Parathyroid adenoma (tissue), 2 donors: ENCODE measurements around the gene ENOPH1.

ENCODE experiments used
- H2AFZ ChIP-seq: fragments of 300-600 bp; sonication (generic); one replicate; pipeline ENCODE4 v1.7.0; 2017; ENCODE audit warnings: antibody characterized with exemption, mild to moderate bottlenecking
- H3K27ac ChIP-seq: fragments of 300-600 bp; sonication (generic); one replicate; pipeline ENCODE4 v1.7.0; 2017
- H3K27me3 ChIP-seq: fragments of 300-600 bp; sonication (generic); one replicate; pipeline ENCODE4 v1.7.0; 2017; ENCODE audit warnings: low read length; ENCODE audit not compliant: control insufficient read depth, insufficient read depth
- H3K36me3 ChIP-seq: fragments of 300-600 bp; sonication (generic); one replicate; pipeline ENCODE4 v1.7.0; 2017; ENCODE audit warnings: low read length; ENCODE audit not compliant: control insufficient read depth, insufficient read depth
- H3K4me1 ChIP-seq: fragments of 300-600 bp; sonication (generic); one replicate; pipeline ENCODE4 v1.7.0; 2017; ENCODE audit warnings: control low read depth
- H3K4me2 ChIP-seq: fragments of 300-600 bp; sonication (generic); one replicate; pipeline ENCODE4 v1.7.0; 2017; ENCODE audit warnings: low read length
- H3K4me3 ChIP-seq: fragments of 300-600 bp; sonication (generic); one replicate; pipeline ENCODE4 v1.7.0; 2017; ENCODE audit warnings: low read depth, low read length
- H3K79me2 ChIP-seq: fragments of 300-600 bp; sonication (generic); one replicate; pipeline ENCODE4 v1.7.0; 2017; ENCODE audit warnings: control low read depth
- H3K9ac ChIP-seq: fragments of 300-600 bp; sonication (generic); one replicate; pipeline ENCODE4 v1.7.0; 2017; ENCODE audit warnings: mild to moderate bottlenecking
- H3K9me3 ChIP-seq: fragments of 300-600 bp; sonication (generic); one replicate; pipeline ENCODE4 v1.7.0; 2017; ENCODE audit warnings: low read length; ENCODE audit not compliant: control insufficient read depth
- CTCF ChIP-seq: fragments of 300-600 bp; sonication (generic); IDR thresholded peaks from one replicate; pipeline ENCODE4 v1.7.0; 2017; ENCODE audit warnings: antibody characterized with exemption, mild to moderate bottlenecking
- donor health status: primary hyperparathyroidism.

The ENOPH1 gene

GRCh38 chr4:82430193-82430963 lies at the start of gene ENOPH1, which contains the start of gene HNRNPDL:
TSS of gene ENOPH1 (plus strand) at chr4:82430590. CDS start at chr4:82430830, 240 bp downstream.
TSS of gene HNRNPDL (minus strand) at chr4:82430462. CDS start at chr4:82429690, 772 bp downstream.
- Histone ChIP-seq H3K9me3 (no peaks in the 10 kb centered on the region), H3K4me2 (peak within 1 kb of the TSS; percentile 83), H3K36me3 (no peaks in the 10 kb centered on the region), H3K27ac (peak within 1 kb of the TSS; percentile 94), H2AFZ (peak within 1 kb of the TSS; percentile 88), H3K79me2 (peaks cover 30% of the 10 kb centered on the region), H3K27me3 (no peaks in the 10 kb centered on the region), H3K4me3 (peak within 1 kb of the TSS; percentile 74), H3K4me1 (peaks cover 7% of the 10 kb centered on the region), H3K9ac (no peak within 1 kb of the TSS)
- no peak for TF ChIP-seq CTCF

GRCh38 chr4:82380831-82381230 lies 49.6 kb upstream of the ENOPH1 start:
- TF ChIP-seq CTCF, result no peak
- no peak overlapping the region for H3K27ac ChIP-seq
- no peaks in the 10 kb centered on the region for H3K36me3 ChIP-seq
- H3K4me3 ChIP-seq, result no peak overlapping the region
- no peaks in the 10 kb centered on the region for H3K9me3 ChIP-seq
- no peak overlapping the region for H3K9ac ChIP-seq
- no peak overlapping the region for H2AFZ ChIP-seq
- no peaks in the 10 kb centered on the region for H3K27me3 ChIP-seq
- H3K79me2 ChIP-seq, result no peaks in the 10 kb centered on the region
- no peak overlapping the region for H3K4me2 ChIP-seq
- H3K4me1 ChIP-seq, result no peaks in the 10 kb centered on the region

- H2AFZ ChIP-seq, result no peak overlapping the region
- no peak overlapping the region for H3K27ac ChIP-seq
- H3K9me3 ChIP-seq, result no peaks in the 10 kb centered on the region
- H3K36me3 ChIP-seq, result no peaks in the 10 kb centered on the region
- H3K4me1 ChIP-seq, result no peaks in the 10 kb centered on the region
- H3K4me2 ChIP-seq, result no peak overlapping the region
- H3K79me2 ChIP-seq, result no peaks in the 10 kb centered on the region
- no peak overlapping the region for H3K4me3 ChIP-seq
- no peak for TF ChIP-seq CTCF
- no peaks in the 10 kb centered on the region for H3K27me3 ChIP-seq
- H3K9ac ChIP-seq, result no peak overlapping the region
These were observed 49.2 kb upstream of the ENOPH1 start for GRCh38 chr4:82381235-82381634.

GRCh38 chr4:82381661-82382296 lies 48.6 kb upstream of the ENOPH1 start:
- no peak overlapping the region for H3K27ac ChIP-seq
- H2AFZ ChIP-seq, result no peak overlapping the region
- no peak for TF ChIP-seq CTCF
- no peaks in the 10 kb centered on the region for H3K9me3 ChIP-seq
- no peaks in the 10 kb centered on the region for H3K36me3 ChIP-seq
- no peak overlapping the region for H3K9ac ChIP-seq
- no peaks in the 10 kb centered on the region for H3K79me2 ChIP-seq
- H3K4me2 ChIP-seq, result no peak overlapping the region
- H3K4me1 ChIP-seq, result no peaks in the 10 kb centered on the region
- no peaks in the 10 kb centered on the region for H3K27me3 ChIP-seq
- no peak overlapping the region for H3K4me3 ChIP-seq
